Aorta (tissue), 5 donors: ENCODE measurements around the gene ACIN1. TPM values are rescaled to one million over a fixed set of nuclear protein-coding genes. Genes with fewer than 3 reads are reported as not detected.

Source experiments
- ATAC-seq: fragments of 200-7000 bp; cut with Tn5 transposase; one replicate; pipeline ENCODE4 v1.9.1; 2022; ENCODE audit warnings: moderate library complexity; ENCODE audit not compliant: low FRiP score
- DNase-seq, 2 donors: peaks; one replicate each; pipeline ENCODE4 v3.0.0-alpha.2; 2020
- H3K27ac ChIP-seq, 2 donors: one replicate each; pipeline ENCODE4 v1.5.1; 2013; ENCODE audit warnings: low read length in 2 of 2, mild to moderate bottlenecking in 2 of 2, moderate library complexity in 2 of 2, control low read depth in 1 of 2, inconsistent platforms in 1 of 2, low read depth in 1 of 2
- H3K27me3 ChIP-seq, 2 donors: one replicate each; pipeline ENCODE4 v1.6.1; 2013; ENCODE audit warnings: control low read depth in 1 of 2, low read length in 1 of 2, mild to moderate bottlenecking in 1 of 2, moderate library complexity in 1 of 2; ENCODE audit not compliant: insufficient read depth in 2 of 2, control insufficient read depth in 1 of 2
- H3K36me3 ChIP-seq, 2 donors: one replicate each; pipeline ENCODE4 v1.6.1; 2013; ENCODE audit warnings: control low read depth in 1 of 2, low read length in 1 of 2, mild to moderate bottlenecking in 1 of 2; ENCODE audit not compliant: insufficient read depth in 2 of 2, control insufficient read depth in 1 of 2
- H3K4me1 ChIP-seq, 2 donors: one replicate each; pipeline ENCODE4 v1.6.1; 2013; ENCODE audit warnings: low read length in 2 of 2, control low read depth in 1 of 2, mild to moderate bottlenecking in 1 of 2, moderate library complexity in 1 of 2; ENCODE audit not compliant: insufficient read depth in 2 of 2, control insufficient read depth in 1 of 2
- H3K4me3 ChIP-seq, 2 donors: one replicate each; pipeline ENCODE4 v1.5.1; 2013; ENCODE audit warnings: low read length in 2 of 2, control low read depth in 1 of 2, mild to moderate bottlenecking in 1 of 2
- H3K9me3 ChIP-seq: one replicate; pipeline ENCODE4 v1.6.1; 2013; ENCODE audit warnings: mild to moderate bottlenecking, low read length; ENCODE audit not compliant: control insufficient read depth
- WGBS, 2 donors: extraction: QIAGEN DNeasy Blood & Tissue Kit; methylation state at CpG; one replicate each; pipeline ENCODE4 v1.1.7; 2013; 5-methylcytosine and 5-hydroxymethylcytosine counted together
- intact Hi-C, 2 donors: fragments of 100-400 bp; cut with DNase I; formaldehyde crosslinking; loops; one replicate each; pipeline versions ENCODE4 v1.14.2 to v1.15.0; 2022
- polyA plus RNA-seq, 2 donors: library from polyadenylated mRNA; stranded (reverse); fragments of 200-250 nt; gene quantifications; one replicate each; pipeline ENCODE4 v1.2.3, GENCODE V29; 2013
- total RNA-seq, 2 donors: library from RNA; stranded (reverse); fragmentation: NEBNext Ultra II Directional; extraction: Animal tissue kit (Norgen Biotek cat#: 25700); gene quantifications; one replicate each; pipeline ENCODE4 v1.2.1, GENCODE V29; 2021
- donor health status: healthy with polysubstance abuse.
- donor health status: Bipolar disorder and iron deficiency.
- donor health status: DM: no; HTN: no; CAD: no.
- donor health status: DM: no; HTN: no; CAD: no.
- donor health status: DM: yes; HTN: yes; CAD: no.

The ACIN1 gene
- total and polyA plus RNA-seq, 4 donors = 34.1 to 183 (median 140) TPM

DNA sequence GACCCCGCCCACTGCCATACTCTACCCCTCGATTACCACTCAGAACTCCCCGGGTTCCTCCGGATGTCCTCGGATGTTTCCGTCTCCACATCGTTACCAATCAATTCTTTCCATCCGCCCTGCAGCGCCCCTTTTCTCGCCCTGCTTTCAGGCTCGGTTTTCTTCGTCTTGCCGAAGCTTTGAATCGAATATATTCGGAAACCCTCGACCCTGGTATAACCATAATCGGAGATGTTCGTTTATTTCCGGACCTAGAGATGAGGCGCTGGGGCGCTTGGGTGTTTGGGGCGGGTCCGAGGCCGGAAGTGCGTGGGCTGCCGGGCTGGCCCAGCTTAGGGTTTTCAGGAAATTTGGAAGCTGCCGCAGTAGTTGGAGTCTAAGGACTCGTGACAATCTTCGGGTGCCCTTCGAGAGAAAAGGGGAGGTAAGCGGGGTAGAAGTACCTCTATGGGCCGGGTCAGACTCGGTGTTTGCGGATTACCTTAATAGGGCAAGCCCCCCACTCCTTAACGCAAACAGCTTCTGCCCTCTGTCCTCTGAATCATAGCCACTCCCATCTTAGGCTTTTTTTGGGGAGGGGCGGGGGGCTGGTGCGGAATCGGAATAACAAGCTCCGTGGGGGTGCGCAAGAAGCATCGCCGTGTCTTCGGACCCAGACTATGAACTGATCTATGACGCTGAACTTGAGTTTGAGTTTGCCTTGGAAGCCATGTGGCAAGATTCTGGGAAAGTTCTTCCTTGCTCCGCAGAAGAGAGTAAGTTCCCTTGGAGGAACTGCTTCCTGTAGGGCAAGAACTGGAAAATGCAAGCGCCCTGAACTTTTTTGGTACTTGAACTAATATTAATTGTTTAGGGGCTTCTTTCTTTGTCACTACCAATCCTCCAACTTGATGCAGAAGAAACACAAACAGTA is 516 bp upstream of the ACIN1 start, which contains the start of gene C14orf119:
Gene C14orf119, plus strand, starts transcription at position 310 of the 913 bp plus-strand sequence. CDS start 2,154 bp downstream, outside the sequence.
- DNase-seq = peak; percentile 96 to 100
- WGBS, 2 donors = 0 to 1% methylated on average over 46 of the region's 46 CpGs
- H3K4me3 ChIP-seq = peak within 1 kb of the TSS; percentile 62 to 68
- H3K27me3 ChIP-seq = no peaks in the 10 kb centered on the region
- peak within 1 kb of the TSS in 1 of 2 donors; percentile 92 for H3K27ac ChIP-seq
- H3K36me3 ChIP-seq = no peaks in the 10 kb centered on the region
- peak; percentile 98 for ATAC-seq
- intact Hi-C loops = loop anchor here in 1 of 2 donors (2.0 kb wide), 1 partner anchor 205 kb away; no protein-coding TSS in a partner anchor
- peaks cover 0 to 11% of the 10 kb centered on the region in 2 donors for H3K4me1 ChIP-seq
- H3K9me3 ChIP-seq = no peaks in the 10 kb centered on the region

DNA sequence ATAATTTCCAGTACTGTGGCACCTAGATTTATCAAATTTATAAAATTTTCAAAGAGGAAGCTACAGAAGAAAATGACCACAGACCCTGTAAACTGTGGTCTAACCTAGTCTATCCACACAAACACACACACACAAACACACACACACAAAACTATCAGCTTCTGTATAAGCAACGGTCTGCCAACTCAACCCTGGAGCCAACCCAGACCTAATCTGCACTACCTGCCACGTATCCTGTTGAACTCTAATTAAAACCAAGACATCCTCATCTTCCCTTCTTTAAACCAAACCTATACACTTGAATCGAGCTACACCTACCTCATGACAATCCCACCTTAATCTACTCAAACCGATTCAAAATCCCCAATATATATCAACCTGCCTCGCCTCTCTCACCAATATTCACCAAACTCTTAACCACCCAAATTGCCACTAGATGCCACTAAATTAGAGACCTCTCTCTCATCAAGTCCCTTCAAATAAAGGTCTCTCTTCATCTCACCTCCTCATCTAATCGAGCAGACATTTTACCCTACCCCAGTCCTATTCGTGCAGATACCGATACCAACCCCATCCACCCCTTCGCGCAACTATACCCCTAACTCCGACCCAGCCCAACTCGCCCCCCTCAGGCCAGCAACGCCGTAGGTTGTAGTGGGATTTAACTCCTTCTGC is 808 bp downstream of the ACIN1 start:
- intact Hi-C loops = loop anchor here in 1 of 2 donors (2.0 kb wide), 1 partner anchor 207 kb away; no protein-coding TSS in a partner anchor
- H3K4me1 ChIP-seq = peaks cover 0 to 11% of the 10 kb centered on the region in 2 donors
- WGBS, 2 donors = 0 to 1% methylated on average over 14 of the region's 14 CpGs
- H3K27ac ChIP-seq = no peak overlapping the region
- H3K36me3 ChIP-seq = no peaks in the 10 kb centered on the region
- H3K4me3 ChIP-seq = peak overlapping the region; percentile 60 to 68
- no peak for DNase-seq
- no peak for ATAC-seq
- H3K27me3 ChIP-seq = no peaks in the 10 kb centered on the region
- no peaks in the 10 kb centered on the region for H3K9me3 ChIP-seq

DNA sequence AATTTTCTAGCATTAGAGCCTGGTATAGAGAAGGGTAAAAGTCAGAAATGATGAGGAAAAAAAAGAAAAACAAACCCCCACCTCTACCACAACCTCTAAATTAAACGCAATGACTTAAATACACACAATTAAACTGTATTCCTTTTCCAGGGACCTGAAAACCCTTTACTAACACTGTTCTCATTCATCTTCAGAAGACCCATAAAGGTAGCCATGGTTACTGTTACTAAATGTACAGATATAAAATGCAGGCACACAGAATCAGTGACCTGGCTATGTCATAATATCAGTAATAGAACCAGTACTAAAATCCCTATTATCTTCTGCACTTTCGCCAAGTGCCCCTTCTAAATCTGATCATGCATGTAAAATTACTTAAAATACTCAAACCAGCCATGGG is 1.4 kb downstream of the ACIN1 start:
- 61 to 67% methylated on average over 2 of the region's 2 CpGs for WGBS, 2 donors
- no peaks in the 10 kb centered on the region for H3K27me3 ChIP-seq
- peaks cover 0 to 11% of the 10 kb centered on the region in 2 donors for H3K4me1 ChIP-seq
- DNase-seq (no peak), ATAC-seq (no peak)
- no peak overlapping the region for H3K4me3 ChIP-seq
- intact Hi-C loops = no loop called here
- no peak overlapping the region for H3K27ac ChIP-seq
- no peaks in the 10 kb centered on the region for H3K36me3 ChIP-seq
- H3K9me3 ChIP-seq = no peaks in the 10 kb centered on the region

DNA sequence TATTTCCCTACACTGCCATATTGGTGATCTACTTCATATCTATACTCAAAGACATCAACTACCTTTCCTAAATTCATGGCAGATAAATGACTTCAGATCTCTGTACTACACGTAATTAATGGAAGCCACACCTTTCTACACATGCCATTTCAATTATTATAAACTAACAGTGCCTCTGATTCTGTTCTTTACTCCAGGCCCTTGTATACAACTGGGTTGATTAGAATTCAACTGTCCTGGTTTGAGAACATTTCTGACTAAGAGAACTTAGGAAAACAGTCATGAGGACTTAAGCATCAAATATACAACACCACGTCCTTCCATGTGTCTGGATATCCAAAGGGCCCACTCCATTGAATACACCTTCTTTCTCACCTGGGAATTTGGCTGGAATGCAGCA is 1.8 kb downstream of the ACIN1 start:
- intact Hi-C loops = no loop called here
- Histone ChIP-seq H3K4me3 (no peak overlapping the region), H3K27me3 (no peaks in the 10 kb centered on the region), H3K36me3 (no peaks in the 10 kb centered on the region), H3K27ac (no peak overlapping the region), H3K4me1 (peaks cover 0 to 11% of the 10 kb centered on the region in 2 donors), H3K9me3 (no peaks in the 10 kb centered on the region)
- WGBS, 2 donors = 65 to 67% methylated on average over 2 of the region's 2 CpGs
- DNase-seq (no peak), ATAC-seq (no peak)

DNA sequence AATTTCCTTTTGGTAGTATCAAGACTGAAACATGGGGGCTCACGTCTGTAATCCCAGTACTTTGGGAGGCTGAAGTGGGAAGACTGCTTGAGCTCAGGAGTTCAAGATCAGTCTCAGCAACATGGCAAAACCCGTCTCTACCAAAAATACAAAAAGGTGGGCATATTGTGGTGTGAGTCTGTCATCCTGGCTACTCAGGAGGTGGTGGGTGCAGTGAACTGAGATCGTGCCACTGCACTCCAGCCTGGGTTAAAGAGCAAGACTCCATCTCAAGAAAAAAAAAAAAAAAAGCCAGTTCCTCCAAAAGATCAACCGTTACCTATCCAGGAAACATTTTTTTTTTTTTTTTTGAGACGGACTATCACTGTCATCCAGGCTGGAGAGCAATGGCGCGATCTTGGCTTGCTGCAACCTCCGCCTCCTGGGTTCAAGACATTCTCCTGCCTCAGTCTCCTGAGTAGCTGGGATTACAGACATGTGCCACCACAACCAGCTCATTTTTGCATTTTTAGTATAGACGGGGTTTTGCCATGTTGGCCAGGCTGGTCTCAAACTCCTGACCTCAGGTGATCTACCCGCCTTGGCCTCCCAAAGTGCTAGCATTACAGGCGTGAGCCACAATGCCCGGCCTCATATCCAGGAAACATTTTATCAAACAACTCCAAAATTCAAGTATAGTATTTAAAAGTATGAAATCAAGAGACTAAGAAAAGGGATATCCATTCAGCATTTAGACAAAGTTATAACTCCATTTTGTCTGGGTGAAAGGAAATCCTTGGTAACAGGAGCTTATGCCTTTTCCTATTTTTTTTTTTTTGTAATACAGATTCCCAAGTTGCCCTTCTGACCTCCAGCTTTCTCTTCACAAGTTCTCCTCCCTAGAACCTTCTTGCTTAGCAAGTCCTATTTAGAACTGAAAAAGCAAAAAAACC is 3.4 kb downstream of the ACIN1 start:
- no peak for ATAC-seq
- H3K9me3 ChIP-seq = no peaks in the 10 kb centered on the region
- peaks cover 0 to 6% of the 10 kb centered on the region in 2 donors for H3K4me1 ChIP-seq
- no peak overlapping the region for H3K27ac ChIP-seq
- intact Hi-C loops = no loop called here
- no peaks in the 10 kb centered on the region for H3K36me3 ChIP-seq
- H3K27me3 ChIP-seq = no peaks in the 10 kb centered on the region
- peak in 1 of 2 donors; percentile 20 for DNase-seq
- no peak overlapping the region for H3K4me3 ChIP-seq
- 79 to 80% methylated on average over 12 of the region's 12 CpGs for WGBS, 2 donors

DNA sequence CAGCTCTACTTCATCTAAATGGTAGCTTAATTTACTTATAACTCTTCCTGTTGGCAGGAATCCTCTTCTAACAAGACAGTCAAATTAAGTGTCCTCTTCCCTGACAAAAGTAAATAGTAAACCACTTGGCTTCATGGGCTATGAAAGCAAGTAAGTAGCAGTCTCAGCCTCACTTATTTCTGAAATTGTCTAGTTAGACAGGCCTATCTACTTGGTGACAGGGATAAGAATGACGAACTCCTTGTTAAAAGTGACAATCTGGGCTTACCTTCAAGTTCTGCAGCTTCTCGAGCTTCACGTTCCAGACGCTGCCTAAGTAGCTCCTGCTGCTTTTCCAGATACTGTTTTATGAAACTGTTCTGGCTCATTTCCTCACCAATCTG is 4.7 kb downstream of the ACIN1 start:
- intact Hi-C loops = no loop called here
- 63 to 65% methylated on average over 4 of the region's 4 CpGs for WGBS, 2 donors
- H3K4me3 ChIP-seq = no peak overlapping the region
- H3K9me3 ChIP-seq = no peaks in the 10 kb centered on the region
- DNase-seq (no peak), ATAC-seq (no peak)
- no peaks in the 10 kb centered on the region for H3K36me3 ChIP-seq
- no peak overlapping the region for H3K27ac ChIP-seq
- H3K4me1 ChIP-seq = peaks cover 0 to 5% of the 10 kb centered on the region in 2 donors
- H3K27me3 ChIP-seq = no peaks in the 10 kb centered on the region

DNA sequence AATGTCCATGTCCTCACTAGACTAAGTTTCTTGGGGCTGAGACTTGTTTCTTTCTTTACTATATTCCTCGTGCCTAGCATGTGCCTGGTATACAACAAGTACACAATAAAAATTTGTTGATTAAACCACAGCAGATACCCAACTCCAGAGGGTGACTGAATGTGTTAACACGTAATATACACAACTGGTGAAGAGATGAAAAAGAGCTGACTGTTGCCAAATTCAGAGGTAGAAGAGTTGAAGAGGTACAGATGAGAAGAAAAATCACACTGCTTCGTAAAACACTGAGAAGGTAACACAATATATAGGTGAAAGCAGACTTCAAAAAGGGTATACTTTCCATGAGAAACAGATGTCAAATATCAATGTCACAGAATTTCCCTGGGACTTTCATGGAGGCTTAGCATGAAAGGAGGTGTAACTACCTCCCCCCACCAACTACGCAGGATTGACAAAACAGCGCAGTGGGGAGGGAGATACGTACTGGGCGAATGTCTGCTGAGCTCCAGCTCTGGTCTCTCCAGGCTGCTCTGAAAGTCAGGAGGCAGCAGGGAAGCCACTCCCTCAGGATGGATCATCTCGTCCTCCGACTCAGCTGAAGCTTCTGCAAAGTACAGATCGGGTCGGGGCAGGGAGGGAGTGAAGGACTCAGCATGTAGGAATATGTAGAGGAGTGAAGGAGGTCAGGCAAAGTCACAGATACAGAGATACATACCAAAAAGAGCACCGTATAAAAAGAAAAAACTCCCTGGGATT is 5.3 kb downstream of the ACIN1 start:
- peaks cover 0 to 5% of the 10 kb centered on the region in 2 donors for H3K4me1 ChIP-seq
- peak in 1 of 2 donors; percentile 36 for DNase-seq
- H3K36me3 ChIP-seq = no peaks in the 10 kb centered on the region
- no peak overlapping the region for H3K27ac ChIP-seq
- 86 to 88% methylated on average over 12 of the region's 12 CpGs for WGBS, 2 donors
- no peak overlapping the region for H3K4me3 ChIP-seq
- ATAC-seq = no peak
- no peaks in the 10 kb centered on the region for H3K27me3 ChIP-seq
- intact Hi-C loops = no loop called here
- H3K9me3 ChIP-seq = no peaks in the 10 kb centered on the region
